ENCODE results near the gene MARK2.
A peak's percentile ranks its signal among the peaks of the same experiment; 100 is the strongest.

Gene MARK2

DNA sequence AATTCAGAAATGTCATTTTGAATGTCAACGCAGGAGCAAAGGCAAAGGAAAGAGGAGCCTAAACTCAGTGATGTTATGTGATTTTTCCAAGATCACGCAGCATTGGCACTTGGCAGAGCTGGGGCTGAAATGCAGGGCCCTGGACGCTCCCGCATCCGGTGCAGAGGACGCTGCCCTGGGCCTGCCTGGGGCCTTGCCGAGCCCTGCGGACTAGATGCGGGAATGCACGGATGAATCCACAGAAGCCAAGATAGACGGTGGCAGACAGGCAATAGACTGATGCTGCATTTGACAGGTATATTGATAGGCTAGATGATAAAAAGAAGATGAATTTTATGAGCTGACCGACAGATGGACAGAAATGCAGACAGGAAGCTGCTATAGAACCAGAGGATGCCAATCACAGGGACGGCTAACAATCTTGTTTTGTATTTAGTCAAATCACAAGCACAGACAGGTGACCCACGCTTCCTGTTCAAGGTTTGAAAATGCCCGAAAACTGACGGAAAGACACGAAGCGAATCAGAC lies 696 bp upstream of the MARK2 start:
- DNase-seq = no peak
- peaks cover 6% of the 10 kb centered on the region for H3K36me3 ChIP-seq (ENCODE audit: control insufficient read depth, insufficient read depth, low read length)
- no peaks in the 10 kb centered on the region for H3K27me3 ChIP-seq (replicated peaks; ENCODE audit: control insufficient read depth, insufficient read depth, low read length, poor library complexity, severe bottlenecking)
- no peaks in the 10 kb centered on the region for H3K9me3 ChIP-seq (ENCODE audit: control insufficient read depth, low read length)
- peaks cover 27% of the 10 kb centered on the region for H3K4me1 ChIP-seq (ENCODE audit: control insufficient read depth, insufficient read depth, low read length, poor library complexity, severe bottlenecking)
- peak overlapping the region; percentile 4 for H3K4me3 ChIP-seq (ENCODE audit: insufficient read depth, low read depth, low read length, poor library complexity, severe bottlenecking)
- peak overlapping the region; percentile 71 for H3K27ac ChIP-seq (ENCODE audit: insufficient read depth, low read length, poor library complexity, severe bottlenecking)

DNA sequence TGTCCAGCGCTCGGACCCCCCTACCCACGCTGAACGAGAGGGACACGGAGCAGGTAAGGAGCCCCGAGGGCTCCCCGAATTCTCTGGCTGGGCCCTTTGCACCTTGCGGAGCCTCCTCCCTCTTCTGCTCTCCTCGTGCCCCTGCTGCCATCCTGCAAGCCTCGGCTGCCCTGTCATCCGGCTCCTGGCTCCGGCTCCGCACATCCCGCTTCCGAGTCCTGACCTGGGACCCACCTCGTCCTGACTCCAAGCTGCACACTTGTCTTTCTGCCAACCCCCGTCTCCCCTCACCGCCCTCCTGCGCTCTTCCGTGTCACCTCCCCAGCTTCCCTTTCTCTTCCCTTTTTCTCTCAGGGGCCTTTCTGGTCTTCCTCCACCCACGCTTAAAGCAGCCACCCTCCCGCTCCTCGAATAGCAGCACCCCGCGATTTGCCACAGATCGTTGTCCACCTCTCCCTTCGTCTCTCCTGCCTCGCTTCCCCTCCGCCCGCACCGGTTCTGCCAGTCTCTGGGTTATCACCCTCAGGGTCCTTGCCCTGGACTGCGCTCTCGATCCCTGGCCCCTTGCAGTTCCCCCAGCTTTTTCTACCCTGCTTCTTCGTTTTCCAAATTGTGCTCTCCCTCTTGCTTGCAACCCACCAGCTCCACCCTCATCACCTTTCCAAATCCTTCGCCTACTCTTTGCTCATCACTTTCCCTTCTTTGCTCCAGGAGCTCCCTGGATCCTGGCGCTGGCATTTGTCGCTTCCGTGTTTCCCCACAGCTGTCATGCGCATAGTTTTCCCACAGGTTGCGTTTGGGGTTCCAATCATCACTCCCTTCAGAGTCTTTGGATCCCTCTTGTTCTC lies 822 bp downstream of the MARK2 start:
- Histone ChIP-seq H3K4me3 (ENCODE audit: insufficient read depth, low read depth, low read length, poor library complexity, severe bottlenecking) (peak overlapping the region; percentile 86), H3K27ac (ENCODE audit: insufficient read depth, low read length, poor library complexity, severe bottlenecking) (peak overlapping the region; percentile 85), H3K4me1 (ENCODE audit: control insufficient read depth, insufficient read depth, low read length, poor library complexity, severe bottlenecking) (peaks cover 33% of the 10 kb centered on the region), H3K27me3 (replicated peaks; ENCODE audit: control insufficient read depth, insufficient read depth, low read length, poor library complexity, severe bottlenecking) (no peaks in the 10 kb centered on the region), H3K9me3 (ENCODE audit: control insufficient read depth, low read length) (no peaks in the 10 kb centered on the region), H3K36me3 (ENCODE audit: control insufficient read depth, insufficient read depth, low read length) (peaks cover 12% of the 10 kb centered on the region)
- DNase-seq = peak in 1 of 3 donors; percentile 5

DNA sequence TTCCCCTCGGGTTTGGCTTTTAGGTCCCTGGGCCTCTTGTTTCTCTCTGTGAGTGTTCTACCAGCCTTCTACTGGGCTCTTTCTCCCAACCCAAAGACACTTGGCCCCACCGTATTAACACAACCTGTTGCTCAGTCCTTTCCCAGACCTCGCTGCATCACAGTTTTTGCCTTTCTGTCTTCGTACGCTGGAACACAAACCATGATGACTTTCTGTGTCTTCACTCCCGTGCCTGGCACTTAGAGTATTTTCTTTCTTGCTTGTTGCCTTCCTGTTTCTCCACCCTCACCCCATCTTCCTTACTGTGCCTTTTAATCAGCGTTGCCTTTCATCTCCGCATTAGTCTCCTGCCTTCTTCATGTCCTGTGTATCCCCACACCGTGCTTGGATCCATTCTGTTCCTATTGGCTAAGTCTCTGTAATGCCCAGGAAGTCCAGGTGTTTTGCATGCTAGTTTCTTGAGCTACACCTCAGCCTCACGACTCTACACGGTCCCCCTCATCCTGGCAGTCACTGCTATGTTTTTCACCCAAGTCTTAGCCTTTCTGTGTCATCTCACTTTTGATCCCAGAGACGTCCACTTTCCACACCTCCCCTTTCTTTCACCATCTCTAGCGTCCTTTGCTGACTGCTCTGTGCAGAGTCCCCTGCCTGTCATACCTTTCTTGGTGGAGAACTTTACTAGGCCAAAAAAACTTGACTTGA lies 1.6 kb downstream of the MARK2 start:
- DNase-seq = no peak
- H3K27me3 ChIP-seq (replicated peaks; ENCODE audit: control insufficient read depth, insufficient read depth, low read length, poor library complexity, severe bottlenecking) = no peaks in the 10 kb centered on the region
- no peaks in the 10 kb centered on the region for H3K9me3 ChIP-seq (ENCODE audit: control insufficient read depth, low read length)
- H3K27ac ChIP-seq (ENCODE audit: insufficient read depth, low read length, poor library complexity, severe bottlenecking) = peak overlapping the region; percentile 85
- peaks cover 33% of the 10 kb centered on the region for H3K4me1 ChIP-seq (ENCODE audit: control insufficient read depth, insufficient read depth, low read length, poor library complexity, severe bottlenecking)
- peaks cover 12% of the 10 kb centered on the region for H3K36me3 ChIP-seq (ENCODE audit: control insufficient read depth, insufficient read depth, low read length)
- peak overlapping the region; percentile 86 for H3K4me3 ChIP-seq (ENCODE audit: insufficient read depth, low read depth, low read length, poor library complexity, severe bottlenecking)

DNA sequence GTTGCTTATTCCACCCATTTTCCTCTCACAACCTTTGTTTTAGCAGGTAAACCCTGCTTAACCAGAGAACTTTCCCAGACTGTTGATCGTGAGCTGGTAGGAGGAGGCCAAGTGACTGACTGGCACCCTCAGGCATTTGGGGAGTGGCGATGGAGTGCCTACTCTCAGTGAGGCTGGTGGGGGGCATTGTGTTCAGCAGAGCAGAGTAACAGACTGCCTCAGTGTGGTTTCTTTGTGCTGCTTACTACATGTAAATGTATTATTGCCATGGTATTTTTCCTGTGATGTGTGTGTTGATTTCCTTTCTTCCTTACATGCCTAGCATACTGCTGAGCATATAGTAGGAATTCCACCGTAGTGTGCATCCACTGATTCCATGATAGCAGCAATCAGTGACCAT lies 2.6 kb downstream of the MARK2 start:
- peaks cover 17% of the 10 kb centered on the region for H3K36me3 ChIP-seq (ENCODE audit: control insufficient read depth, insufficient read depth, low read length)
- no peaks in the 10 kb centered on the region for H3K27me3 ChIP-seq (replicated peaks; ENCODE audit: control insufficient read depth, insufficient read depth, low read length, poor library complexity, severe bottlenecking)
- H3K4me3 ChIP-seq (ENCODE audit: insufficient read depth, low read depth, low read length, poor library complexity, severe bottlenecking) = peak overlapping the region; percentile 23
- peaks cover 33% of the 10 kb centered on the region for H3K4me1 ChIP-seq (ENCODE audit: control insufficient read depth, insufficient read depth, low read length, poor library complexity, severe bottlenecking)
- H3K27ac ChIP-seq (ENCODE audit: insufficient read depth, low read length, poor library complexity, severe bottlenecking) = peak overlapping the region; percentile 85
- DNase-seq = no peak
- H3K9me3 ChIP-seq (ENCODE audit: control insufficient read depth, low read length) = no peaks in the 10 kb centered on the region

DNA sequence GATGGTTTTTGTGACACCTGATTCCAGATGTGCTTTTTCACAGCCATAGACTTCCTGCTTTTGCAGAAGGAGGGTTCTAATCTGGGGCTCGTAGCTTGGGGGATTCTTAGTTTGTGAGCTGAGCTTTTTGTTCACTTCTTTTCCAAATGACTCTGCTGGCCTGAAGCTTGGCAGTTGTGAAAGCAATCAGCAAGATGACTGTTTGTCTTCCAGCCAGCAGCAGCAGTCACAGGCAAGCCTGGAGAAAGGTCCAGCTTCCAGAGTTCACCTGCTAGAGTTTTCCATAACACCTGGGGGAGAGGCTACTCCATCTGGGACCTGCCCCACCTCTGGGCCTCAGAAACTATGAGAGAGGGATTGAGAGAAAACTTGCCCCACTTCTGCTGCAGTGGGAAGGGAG lies 4.1 kb downstream of the MARK2 start:
- Histone ChIP-seq H3K9me3 (ENCODE audit: control insufficient read depth, low read length) (no peaks in the 10 kb centered on the region), H3K27ac (ENCODE audit: insufficient read depth, low read length, poor library complexity, severe bottlenecking) (peak overlapping the region; percentile 29), H3K27me3 (replicated peaks; ENCODE audit: control insufficient read depth, insufficient read depth, low read length, poor library complexity, severe bottlenecking) (no peaks in the 10 kb centered on the region), H3K4me3 (ENCODE audit: insufficient read depth, low read depth, low read length, poor library complexity, severe bottlenecking) (no peak overlapping the region), H3K4me1 (ENCODE audit: control insufficient read depth, insufficient read depth, low read length, poor library complexity, severe bottlenecking) (peaks cover 28% of the 10 kb centered on the region), H3K36me3 (ENCODE audit: control insufficient read depth, insufficient read depth, low read length) (peaks cover 17% of the 10 kb centered on the region)
- DNase-seq = no peak

DNA sequence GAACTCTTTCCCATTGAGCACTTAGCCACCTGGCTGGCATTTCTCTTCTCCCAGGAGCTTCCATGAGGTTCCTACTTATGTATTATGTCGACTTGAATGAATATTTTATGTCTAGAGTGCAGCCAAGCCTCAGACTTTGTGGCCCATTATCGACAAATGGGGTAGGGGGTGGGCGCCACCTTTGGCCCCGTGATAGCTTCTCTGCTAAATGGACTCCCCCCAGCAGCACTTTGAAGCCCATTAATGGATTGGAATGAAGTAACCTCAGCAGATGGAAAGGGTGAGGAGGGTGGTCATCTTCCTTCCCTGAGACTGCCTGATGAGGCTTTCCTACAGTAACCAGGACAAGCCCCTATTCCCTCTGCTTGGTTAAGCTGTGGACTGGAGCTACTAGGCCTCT lies 5.9 kb downstream of the MARK2 start:
- Histone ChIP-seq H3K4me3 (ENCODE audit: insufficient read depth, low read depth, low read length, poor library complexity, severe bottlenecking) (no peak overlapping the region), H3K27ac (ENCODE audit: insufficient read depth, low read length, poor library complexity, severe bottlenecking) (no peak overlapping the region), H3K27me3 (replicated peaks; ENCODE audit: control insufficient read depth, insufficient read depth, low read length, poor library complexity, severe bottlenecking) (no peaks in the 10 kb centered on the region), H3K4me1 (ENCODE audit: control insufficient read depth, insufficient read depth, low read length, poor library complexity, severe bottlenecking) (peaks cover 24% of the 10 kb centered on the region), H3K9me3 (ENCODE audit: control insufficient read depth, low read length) (no peaks in the 10 kb centered on the region), H3K36me3 (ENCODE audit: control insufficient read depth, insufficient read depth, low read length) (peaks cover 17% of the 10 kb centered on the region)
- DNase-seq = no peak

DNA sequence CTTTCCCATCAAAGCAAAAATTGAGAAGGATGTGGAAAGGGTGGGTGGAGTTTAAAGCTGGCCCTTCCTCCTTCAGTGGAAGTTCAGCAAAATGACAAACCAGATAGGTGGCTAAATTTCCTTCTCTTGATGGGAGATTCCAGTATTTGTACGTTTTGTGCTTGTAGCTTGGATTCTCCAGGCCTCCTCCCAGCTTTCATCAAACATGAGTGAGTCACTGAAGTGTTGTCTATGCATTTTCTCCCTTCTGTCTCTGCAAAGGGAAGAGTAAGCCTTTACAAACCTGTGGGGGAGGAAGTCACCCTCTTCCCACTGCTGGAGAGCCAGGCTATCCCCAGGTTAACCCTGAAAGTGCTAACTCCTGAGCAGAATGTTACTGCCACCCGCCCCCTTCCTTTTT lies 6.4 kb downstream of the MARK2 start:
- peaks cover 22% of the 10 kb centered on the region for H3K4me1 ChIP-seq (ENCODE audit: control insufficient read depth, insufficient read depth, low read length, poor library complexity, severe bottlenecking)
- peaks cover 17% of the 10 kb centered on the region for H3K36me3 ChIP-seq (ENCODE audit: control insufficient read depth, insufficient read depth, low read length)
- no peaks in the 10 kb centered on the region for H3K9me3 ChIP-seq (ENCODE audit: control insufficient read depth, low read length)
- DNase-seq = no peak
- H3K4me3 ChIP-seq (ENCODE audit: insufficient read depth, low read depth, low read length, poor library complexity, severe bottlenecking) = no peak overlapping the region
- no peak overlapping the region for H3K27ac ChIP-seq (ENCODE audit: insufficient read depth, low read length, poor library complexity, severe bottlenecking)
- no peaks in the 10 kb centered on the region for H3K27me3 ChIP-seq (replicated peaks; ENCODE audit: control insufficient read depth, insufficient read depth, low read length, poor library complexity, severe bottlenecking)

DNA sequence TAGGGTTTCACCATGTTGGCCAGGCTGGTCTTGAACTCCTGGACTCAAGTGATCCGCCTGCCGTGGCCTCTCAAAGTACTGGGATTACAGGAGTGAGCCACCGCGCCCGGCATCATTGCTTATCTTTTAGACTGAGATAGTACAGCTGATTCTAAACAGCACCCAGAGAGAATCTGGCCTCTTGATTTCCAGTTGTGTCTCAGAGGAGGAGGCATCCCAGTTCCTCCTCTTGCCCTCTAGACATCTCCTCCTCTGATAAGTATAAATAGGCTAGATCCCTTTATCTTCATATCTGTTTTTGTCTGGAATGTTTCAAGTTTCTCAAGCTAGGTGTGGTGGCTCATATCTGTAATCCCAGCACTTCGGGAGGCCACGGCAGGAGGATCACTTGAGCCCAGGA lies 7.0 kb downstream of the MARK2 start:
- peaks cover 17% of the 10 kb centered on the region for H3K36me3 ChIP-seq (ENCODE audit: control insufficient read depth, insufficient read depth, low read length)
- H3K4me1 ChIP-seq (ENCODE audit: control insufficient read depth, insufficient read depth, low read length, poor library complexity, severe bottlenecking) = peaks cover 28% of the 10 kb centered on the region
- H3K4me3 ChIP-seq (ENCODE audit: insufficient read depth, low read depth, low read length, poor library complexity, severe bottlenecking) = no peak overlapping the region
- no peaks in the 10 kb centered on the region for H3K27me3 ChIP-seq (replicated peaks; ENCODE audit: control insufficient read depth, insufficient read depth, low read length, poor library complexity, severe bottlenecking)
- no peak for DNase-seq
- H3K9me3 ChIP-seq (ENCODE audit: control insufficient read depth, low read length) = no peaks in the 10 kb centered on the region
- H3K27ac ChIP-seq (ENCODE audit: insufficient read depth, low read length, poor library complexity, severe bottlenecking) = no peak overlapping the region

DNA sequence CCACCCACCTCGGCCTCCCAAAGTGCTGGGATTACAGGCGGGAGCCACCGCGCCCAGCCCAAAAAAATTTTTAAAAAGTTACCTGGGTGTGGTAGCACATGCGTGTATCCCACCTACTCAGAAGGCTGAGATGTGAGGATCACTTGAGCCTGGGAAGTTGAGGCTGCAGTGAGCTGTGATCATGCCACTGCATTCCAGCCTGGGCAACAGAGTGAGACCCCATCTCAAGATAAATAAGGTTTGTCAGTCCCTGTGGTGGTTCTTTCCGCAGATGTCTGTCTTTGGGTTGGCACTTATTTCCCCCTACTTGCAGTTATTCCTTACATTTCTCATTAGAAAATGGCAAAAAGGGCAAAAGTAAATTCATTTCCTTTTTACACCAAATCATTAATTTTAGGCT lies 8.0 kb downstream of the MARK2 start:
- Histone ChIP-seq H3K36me3 (ENCODE audit: control insufficient read depth, insufficient read depth, low read length) (peaks cover 17% of the 10 kb centered on the region), H3K27ac (ENCODE audit: insufficient read depth, low read length, poor library complexity, severe bottlenecking) (no peak overlapping the region), H3K4me1 (ENCODE audit: control insufficient read depth, insufficient read depth, low read length, poor library complexity, severe bottlenecking) (peaks cover 29% of the 10 kb centered on the region), H3K9me3 (ENCODE audit: control insufficient read depth, low read length) (no peaks in the 10 kb centered on the region), H3K4me3 (ENCODE audit: insufficient read depth, low read depth, low read length, poor library complexity, severe bottlenecking) (no peak overlapping the region), H3K27me3 (replicated peaks; ENCODE audit: control insufficient read depth, insufficient read depth, low read length, poor library complexity, severe bottlenecking) (no peaks in the 10 kb centered on the region)
- DNase-seq = no peak

DNA sequence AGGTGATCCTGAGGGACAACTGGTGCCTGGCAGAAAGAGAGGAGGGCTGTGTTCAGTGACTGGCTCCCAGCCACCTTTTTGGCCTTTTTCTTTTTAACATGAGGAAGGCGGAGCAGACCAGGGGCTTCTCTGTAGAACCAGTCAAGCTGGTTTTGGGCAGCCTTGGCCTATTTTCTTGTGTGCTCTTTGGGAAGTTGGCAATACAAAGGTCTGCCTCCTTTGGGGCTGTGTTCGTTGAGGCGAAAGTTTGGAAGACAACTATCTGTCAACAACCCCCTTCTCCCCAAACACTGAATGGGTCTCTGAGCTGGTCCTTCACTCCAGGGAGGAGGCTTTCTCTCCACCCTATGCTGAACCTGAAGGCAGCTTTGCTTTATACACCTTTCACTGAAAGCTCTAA lies 8.5 kb downstream of the MARK2 start:
- Histone ChIP-seq H3K4me3 (ENCODE audit: insufficient read depth, low read depth, low read length, poor library complexity, severe bottlenecking) (no peak overlapping the region), H3K36me3 (ENCODE audit: control insufficient read depth, insufficient read depth, low read length) (peaks cover 17% of the 10 kb centered on the region), H3K4me1 (ENCODE audit: control insufficient read depth, insufficient read depth, low read length, poor library complexity, severe bottlenecking) (peaks cover 32% of the 10 kb centered on the region), H3K9me3 (ENCODE audit: control insufficient read depth, low read length) (no peaks in the 10 kb centered on the region), H3K27me3 (replicated peaks; ENCODE audit: control insufficient read depth, insufficient read depth, low read length, poor library complexity, severe bottlenecking) (no peaks in the 10 kb centered on the region), H3K27ac (ENCODE audit: insufficient read depth, low read length, poor library complexity, severe bottlenecking) (no peak overlapping the region)
- DNase-seq = no peak
